DMS153 treated with DMSO at 0.1 percent for 48 hours (cell line): ENCODE results near the gene MAPKBP1.
"Not testable (repeated sequence)": the region's sequence is repeated elsewhere in the genome, so short reads cannot be mapped to it uniquely, and the experiment has no call there.

Experiments
- DNase-seq: peaks from one replicate; lab custom pipeline; 2025; ENCODE audit not compliant: unreplicated experiment; lab: John Stamatoyannopoulos, UW

Gene MAPKBP1

GRCh38 chr15:41825145-41825544, 50.9 kb downstream of the MAPKBP1 start:
- DNase-seq: no peak

GRCh38 chr15:41825572-41826535, 51.6 kb downstream of the MAPKBP1 start:
- DNase-seq: no peak

GRCh38 chr15:41827290-41827879, 53.1 kb downstream of the MAPKBP1 start:
- DNase-seq: no peak

GRCh38 chr15:41827880-41828806, 53.9 kb downstream of the MAPKBP1 start, which contains the start of gene JMJD7:
Gene JMJD7, plus strand, starts transcription at chr15:41828092. Its CDS starts 33 bp downstream, at chr15:41828125.
- peak; percentile 7 for DNase-seq

GRCh38 chr15:41828807-41829141, 54.5 kb downstream of the MAPKBP1 start:
- DNase-seq: no peak

GRCh38 chr15:41829959-41830646, 55.8 kb downstream of the MAPKBP1 start:
- no peak for DNase-seq

GRCh38 chr15:41831291-41831690, 57.0 kb downstream of the MAPKBP1 start:
- DNase-seq: not testable (repeated sequence)

GRCh38 chr15:41832208-41832607, 57.9 kb downstream of the MAPKBP1 start:
- no peak for DNase-seq

GRCh38 chr15:41832875-41833274, 58.6 kb downstream of the MAPKBP1 start:
- DNase-seq: peak; percentile 41

- DNase-seq: no peak
Observed at GRCh38 chr15:41834096-41834495, 59.8 kb downstream of the MAPKBP1 start.

- DNase-seq: no peak
Observed at GRCh38 chr15:41836073-41836472, 61.8 kb downstream of the MAPKBP1 start.

GRCh38 chr15:41836713-41837454, 62.6 kb downstream of the MAPKBP1 start:
- DNase-seq: no peak

GRCh38 chr15:41838400-41838897, 64.2 kb downstream of the MAPKBP1 start, which contains the start of gene PLA2G4B:
Gene PLA2G4B, plus strand, starts transcription at chr15:41838847. Its CDS starts 67 bp downstream, at chr15:41838914.
- no peak for DNase-seq

- DNase-seq: no peak
Observed at GRCh38 chr15:41839781-41840491, 65.7 kb downstream of the MAPKBP1 start.

GRCh38 chr15:41840673-41841072, 66.4 kb downstream of the MAPKBP1 start:
- DNase-seq: no peak

GRCh38 chr15:41841131-41841530, 66.8 kb downstream of the MAPKBP1 start:
- no peak for DNase-seq

- DNase-seq: no peak
Observed at GRCh38 chr15:41842229-41842628, 67.9 kb downstream of the MAPKBP1 start.

GRCh38 chr15:41843571-41843970, 69.3 kb downstream of the MAPKBP1 start:
- DNase-seq: no peak

- DNase-seq: no peak
Observed at GRCh38 chr15:41844814-41845213, 70.5 kb downstream of the MAPKBP1 start.
